Vein endothelial cell (primary cell): ENCODE results near the gene CSTPP1. TPM values are rescaled to one million over a fixed set of nuclear protein-coding genes. Genes with fewer than 3 reads are reported as not detected.

Experiments used
- small RNA-seq: library from RNA; depleted of rRNA; stranded (forward); fragments of <200 nt; gene quantifications from one replicate; pipeline ENCODE3, GENCODE V24; 2012
- total RNA-seq: library from RNA; depleted of rRNA; stranded (reverse); fragments of >200 nt; gene quantifications from 2 replicates; pipeline ENCODE4 v1.2.3, GENCODE V29; 2012

Gene CSTPP1, protein sequence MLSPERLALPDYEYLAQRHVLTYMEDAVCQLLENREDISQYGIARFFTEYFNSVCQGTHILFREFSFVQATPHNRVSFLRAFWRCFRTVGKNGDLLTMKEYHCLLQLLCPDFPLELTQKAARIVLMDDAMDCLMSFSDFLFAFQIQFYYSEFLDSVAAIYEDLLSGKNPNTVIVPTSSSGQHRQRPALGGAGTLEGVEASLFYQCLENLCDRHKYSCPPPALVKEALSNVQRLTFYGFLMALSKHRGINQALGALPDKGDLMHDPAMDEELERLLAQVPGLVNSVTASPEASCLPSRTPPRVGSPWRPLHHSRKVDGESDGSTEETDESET
- total RNA-seq = 23.4 and 27.4 TPM in 2 replicates

DNA sequence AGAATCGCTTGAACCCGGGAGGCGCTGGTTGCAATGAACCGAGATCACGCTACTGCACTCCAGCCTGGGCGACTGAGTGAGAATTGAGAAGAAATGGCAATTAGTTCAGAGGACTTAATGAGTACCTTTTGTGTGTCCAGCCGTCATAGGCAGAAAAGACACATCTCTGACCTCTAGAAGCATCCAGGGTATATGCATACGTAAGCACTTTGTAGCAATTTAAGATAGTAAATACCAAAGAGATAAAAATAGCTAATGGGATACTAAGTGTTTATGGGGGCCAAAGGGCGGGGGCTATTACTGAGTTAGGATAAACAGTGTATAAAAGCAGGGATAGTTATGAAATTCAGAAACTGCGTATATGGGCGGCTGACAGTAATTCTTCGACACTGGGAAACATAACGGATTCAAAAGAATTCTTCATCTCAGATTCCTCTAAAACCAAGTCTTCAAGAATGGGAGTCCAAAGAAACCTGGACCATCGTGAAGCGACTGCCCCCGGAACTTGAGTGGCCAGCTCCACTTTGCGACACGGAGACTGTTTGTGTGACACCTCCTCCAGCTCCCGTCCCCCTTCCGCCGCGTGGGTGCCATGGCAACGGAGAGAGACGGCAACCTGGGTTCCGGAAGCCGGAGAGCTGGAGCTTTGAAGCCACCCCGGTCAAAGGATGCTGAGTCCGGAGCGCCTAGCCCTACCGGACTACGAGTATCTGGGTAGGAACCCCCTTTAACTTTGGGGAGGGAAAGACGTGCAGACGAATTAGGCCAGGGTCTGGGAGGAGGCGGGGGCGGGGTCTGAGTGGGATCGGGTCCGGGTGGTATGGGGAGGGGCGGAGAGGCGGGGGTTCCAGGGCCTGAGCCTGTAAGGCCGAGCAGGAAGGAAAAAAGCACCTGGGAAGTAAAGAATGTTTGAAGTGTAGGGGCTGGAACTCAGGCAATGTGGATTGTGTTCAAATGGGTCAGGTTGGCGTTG lies at the start of gene CSTPP1:
TSS of gene CSTPP1 (plus strand) at position 624 of the 973 bp plus-strand sequence. CDS start at position 669, 45 bp downstream.

DNA sequence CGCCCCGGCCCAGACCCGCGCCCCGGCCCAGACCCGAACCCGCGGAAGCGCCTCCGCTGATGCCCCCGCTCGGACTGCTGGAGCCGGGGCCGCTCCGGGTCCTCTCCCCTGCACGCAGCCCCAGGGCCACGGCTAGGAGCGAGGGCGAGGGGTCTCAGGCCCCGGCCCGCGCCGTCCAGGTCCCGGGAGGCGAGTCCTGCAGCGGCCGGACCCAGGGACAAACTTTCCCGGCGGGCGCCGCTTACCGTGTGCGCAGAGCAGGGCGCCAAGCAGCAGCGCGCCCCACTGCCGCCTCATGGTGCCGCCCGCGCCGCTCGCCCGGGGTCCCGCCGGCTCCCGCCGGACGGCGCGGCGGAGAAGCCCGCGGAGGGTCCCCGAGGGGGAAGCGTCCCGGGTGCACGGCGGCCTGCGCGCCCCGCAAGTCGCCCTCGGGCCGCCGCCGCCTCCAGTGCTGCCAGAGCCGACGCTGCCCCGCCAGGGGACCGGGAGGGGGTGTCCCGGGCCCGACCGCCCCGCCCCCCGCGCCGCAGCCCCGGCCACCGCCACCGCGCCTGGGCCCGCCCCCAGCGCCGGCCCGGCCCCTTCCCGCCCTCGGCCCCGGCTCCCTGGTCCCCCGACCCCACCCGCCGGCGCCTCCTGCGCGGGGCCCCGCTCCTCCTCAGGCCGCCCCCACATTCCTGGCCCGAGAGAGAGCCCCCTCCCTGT lies 18.3 kb upstream of the CSTPP1 start, which contains the start of gene LRP4:
TSS of gene LRP4 (minus strand) at position 468 of the 705 bp plus-strand sequence. CDS start at position 297, 171 bp downstream.

DNA sequence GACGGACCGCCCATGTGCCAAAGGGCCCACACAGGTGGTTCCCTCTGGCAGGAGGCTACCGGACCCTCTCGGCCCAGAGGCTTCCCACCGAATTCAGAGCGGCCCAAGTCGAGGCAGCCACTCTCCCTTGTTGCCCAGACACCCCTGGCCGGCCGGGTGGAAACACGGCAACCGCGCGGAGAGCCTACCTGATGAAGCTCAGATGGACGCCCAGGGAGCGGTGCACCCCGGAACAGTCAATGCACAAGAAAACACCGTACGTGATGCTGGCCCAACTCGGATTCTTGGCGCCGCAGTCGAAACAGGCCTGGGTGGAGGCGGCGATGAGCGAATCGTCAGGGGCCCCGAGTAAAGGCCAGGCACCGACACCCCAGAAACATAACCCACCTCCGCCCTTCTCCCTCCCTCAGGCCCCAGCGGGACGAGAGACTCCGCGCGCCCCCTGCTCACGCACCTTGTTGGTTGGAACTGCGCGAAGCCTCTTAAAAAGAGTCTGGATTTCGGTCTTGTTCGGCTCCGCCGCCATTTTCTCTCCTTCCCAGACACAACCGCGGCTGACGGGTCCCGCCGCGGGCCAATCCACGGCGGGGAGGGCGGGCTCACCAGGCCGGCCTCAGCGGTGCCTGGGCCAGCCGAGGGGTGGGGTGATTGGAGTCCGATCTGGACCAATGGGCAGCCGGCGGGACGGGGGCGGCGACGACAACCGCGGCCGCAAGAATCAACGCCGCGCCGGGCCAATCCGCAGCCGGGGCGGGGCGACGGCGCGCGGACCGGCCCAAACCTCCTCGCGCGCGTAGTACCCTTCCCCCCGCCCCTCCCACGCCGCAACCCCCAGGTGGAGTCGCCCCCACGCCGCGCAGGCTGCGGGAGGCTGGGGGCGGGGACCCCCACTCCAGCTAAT lies 240.0 kb downstream of the CSTPP1 start, which contains the start of gene ARFGAP2:
TSS of gene ARFGAP2 (minus strand) at position 552 of the 901 bp plus-strand sequence. CDS start at position 526, 26 bp downstream.

DNA sequence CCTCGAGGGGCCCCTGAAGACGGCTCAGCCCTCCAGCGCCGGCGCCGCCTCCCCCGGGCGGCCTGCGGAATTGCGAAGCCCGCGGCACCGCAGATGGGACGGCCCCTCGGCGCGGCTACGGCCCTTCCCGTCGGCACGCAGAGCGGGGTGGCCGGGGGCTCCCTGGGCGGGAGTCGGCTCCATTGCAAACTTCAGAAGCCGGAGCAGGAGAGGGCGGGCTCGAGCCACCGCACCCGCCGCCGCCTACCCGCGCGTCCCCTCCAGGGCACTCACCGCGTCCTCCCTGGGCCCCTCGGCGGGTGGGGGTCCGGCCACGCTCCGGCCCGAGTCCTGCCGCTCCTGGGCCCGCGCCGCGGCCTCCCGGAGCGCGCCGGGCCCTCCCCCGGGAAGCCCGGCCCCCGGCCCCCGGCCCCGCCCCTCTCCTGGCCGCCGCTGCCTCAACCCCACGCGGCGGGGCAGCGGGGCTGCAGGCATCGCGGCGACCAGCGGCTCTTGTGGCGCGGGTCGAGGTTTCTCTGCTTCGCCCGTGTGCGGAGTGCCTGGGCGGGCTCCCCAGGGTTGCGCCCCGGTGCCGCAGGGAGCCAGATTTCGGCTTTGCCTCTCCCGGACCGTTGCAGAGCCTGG lies 249.6 kb downstream of the CSTPP1 start, which contains the start of gene PACSIN3:
TSS of gene PACSIN3 (minus strand) at position 359 of the 624 bp plus-strand sequence. CDS start 3,707 bp downstream, outside the sequence.

Small RNAs within 50 kb of the gene (small RNA-seq; reads per million reads assigned to genes)
- gene MIR6745 = not detected

Other genes starting within 250 kb of the CSTPP1 start
- gene ARHGAP1, start 236.1 kb upstream of the CSTPP1 start, total RNA-seq = 36.3 and 40.6 TPM in 2 replicates
- gene ZNF408, start 235.7 kb upstream of the CSTPP1 start, total RNA-seq = 11.9 and 17.0 TPM in 2 replicates
- gene F2, start 217.5 kb upstream of the CSTPP1 start, total RNA-seq = not detected in 2 replicates
- gene CKAP5, start 90.5 kb upstream of the CSTPP1 start, total RNA-seq = 61.4 and 72.6 TPM in 2 replicates
- 1.4 and 2.0 TPM in 2 replicates for gene LRP4, start 18.2 kb upstream of the CSTPP1 start, total RNA-seq
- 127 and 189 TPM in 2 replicates for gene ARFGAP2, start 240.1 kb downstream of the CSTPP1 start, total RNA-seq
- 11.2 and 26.1 TPM in 2 replicates for gene PACSIN3, start 249.7 kb downstream of the CSTPP1 start, total RNA-seq